HT-29 (cell line): ENCODE data around the gene DIRAS3. TPM values are rescaled to one million over a fixed set of nuclear protein-coding genes. Genes with fewer than 3 reads are reported as not detected.
"Not testable (repeated sequence)": the region's sequence is repeated elsewhere in the genome, so short reads cannot be mapped to it uniquely, and the experiment has no call there.

Experiments
- DNase-seq: peaks from one replicate; pipeline ENCODE4 v3.0.0-alpha.2; 2015; ENCODE audit warnings: low spot score
- total RNA-seq: library from RNA; depleted of rRNA; stranded (reverse); fragments of >200 nt; shearing (Covaris generic); gene quantifications from 2 replicates; pipeline ENCODE4 v1.2.3, GENCODE V29; 2014; rRNA removed

The DIRAS3 gene
- not detected in 2 replicates for total RNA-seq

- DNase-seq = no peak
Measured at GRCh38 chr1:68049941-68050878, at the start of gene DIRAS3. Gene DIRAS3, minus strand, starts transcription at chr1:68050627. Its CDS starts 3,330 bp downstream, at chr1:68047297.

- DNase-seq = no peak
Measured at GRCh38 chr1:68093737-68094136, 43.3 kb upstream of the DIRAS3 start.

- no peak for DNase-seq
Measured at GRCh38 chr1:68087184-68087583, 36.8 kb upstream of the DIRAS3 start.

- no peak for DNase-seq
Measured at GRCh38 chr1:68085752-68086151, 35.3 kb upstream of the DIRAS3 start.

GRCh38 chr1:68083686-68084085 is 33.3 kb upstream of the DIRAS3 start:
- no peak for DNase-seq

GRCh38 chr1:68081775-68082283 is 31.4 kb upstream of the DIRAS3 start:
- no peak for DNase-seq

- DNase-seq = no peak
Measured at GRCh38 chr1:68078647-68079046, 28.2 kb upstream of the DIRAS3 start.

GRCh38 chr1:68074472-68074871 is 24.0 kb upstream of the DIRAS3 start:
- DNase-seq = no peak

GRCh38 chr1:68065766-68066165 is 15.3 kb upstream of the DIRAS3 start:
- no peak for DNase-seq

GRCh38 chr1:68058053-68058452 is 7.6 kb upstream of the DIRAS3 start:
- DNase-seq = not testable (repeated sequence)

- DNase-seq = no peak
Measured at GRCh38 chr1:68057564-68057963, 7.1 kb upstream of the DIRAS3 start.

- no peak for DNase-seq
Measured at GRCh38 chr1:68057050-68057449, 6.6 kb upstream of the DIRAS3 start.

GRCh38 chr1:68051475-68051874 is 1.0 kb upstream of the DIRAS3 start:
- no peak for DNase-seq

- DNase-seq = no peak
Measured at GRCh38 chr1:68047659-68048026, 2.8 kb downstream of the DIRAS3 start.

GRCh38 chr1:68046885-68047658 is 3.4 kb downstream of the DIRAS3 start:
- no peak for DNase-seq

GRCh38 chr1:68046423-68046822 is 4.0 kb downstream of the DIRAS3 start:
- no peak for DNase-seq

GRCh38 chr1:68045511-68046180 is 4.8 kb downstream of the DIRAS3 start:
- no peak for DNase-seq

GRCh38 chr1:68043443-68044090 is 6.9 kb downstream of the DIRAS3 start:
- no peak for DNase-seq

- DNase-seq = no peak
Measured at GRCh38 chr1:68036946-68037345, 13.5 kb downstream of the DIRAS3 start.

- no peak for DNase-seq
Measured at GRCh38 chr1:68029444-68029843, 21.0 kb downstream of the DIRAS3 start.

- DNase-seq = no peak
Measured at GRCh38 chr1:68028566-68028965, 21.9 kb downstream of the DIRAS3 start.
